NCI-H2196 (cell line): Measurements from ENCODE around the gene AKAP7.
"Not testable (repeated sequence)": the region's sequence is repeated elsewhere in the genome, so short reads cannot be mapped to it uniquely, and the experiment has no call there.

Experiments
- DNase-seq: peaks from one replicate; lab custom pipeline; 2025; ENCODE audit not compliant: unreplicated experiment; lab: John Stamatoyannopoulos, UW

Gene AKAP7

GRCh38 chr6:131135244-131136020, at the start of gene AKAP7:
TSS of gene AKAP7 (plus strand) at chr6:131135467. CDS start at chr6:131135764, 297 bp downstream.
- no peak for DNase-seq

- not testable (repeated sequence) for DNase-seq
These were observed 44.9 kb upstream of the AKAP7 start for GRCh38 chr6:131090339-131090738.

- DNase-seq = not testable (repeated sequence)
These were observed 43.3 kb upstream of the AKAP7 start for GRCh38 chr6:131091944-131092343.

GRCh38 chr6:131093334-131093733, 41.9 kb upstream of the AKAP7 start:
- DNase-seq = no peak

GRCh38 chr6:131096786-131097185, 38.5 kb upstream of the AKAP7 start:
- DNase-seq = no peak

- no peak for DNase-seq
These were observed 33.2 kb upstream of the AKAP7 start for GRCh38 chr6:131101911-131102680.

GRCh38 chr6:131103296-131103695, 32.0 kb upstream of the AKAP7 start:
- DNase-seq = no peak

- no peak for DNase-seq
These were observed 31.4 kb upstream of the AKAP7 start for GRCh38 chr6:131103901-131104300.

- no peak for DNase-seq
These were observed 28.1 kb upstream of the AKAP7 start for GRCh38 chr6:131107151-131107550.

- DNase-seq = no peak
These were observed 23.0 kb upstream of the AKAP7 start for GRCh38 chr6:131112249-131112648.

- no peak for DNase-seq
These were observed 19.6 kb upstream of the AKAP7 start for GRCh38 chr6:131115651-131116050.

- DNase-seq = no peak
These were observed 18.9 kb upstream of the AKAP7 start for GRCh38 chr6:131116321-131116720.

- no peak for DNase-seq
These were observed 18.4 kb upstream of the AKAP7 start for GRCh38 chr6:131116755-131117360.

GRCh38 chr6:131117878-131118277, 17.4 kb upstream of the AKAP7 start:
- no peak for DNase-seq

GRCh38 chr6:131122007-131122406, 13.3 kb upstream of the AKAP7 start:
- DNase-seq = no peak

- no peak for DNase-seq
These were observed 12.8 kb upstream of the AKAP7 start for GRCh38 chr6:131122516-131122915.

GRCh38 chr6:131124336-131125071, 10.8 kb upstream of the AKAP7 start:
- DNase-seq = no peak

- DNase-seq = no peak
These were observed 9.8 kb upstream of the AKAP7 start for GRCh38 chr6:131125431-131125830.

GRCh38 chr6:131129689-131130553, 5.3 kb upstream of the AKAP7 start:
- DNase-seq = no peak

GRCh38 chr6:131130554-131130940, 4.7 kb upstream of the AKAP7 start:
- DNase-seq = no peak
